Raji (cell line): ENCODE data around the gene UBD.

Experiments used
- POLR2A ChIP-seq: IDR thresholded peaks from 2 replicates; pipeline ENCODE4 v1.6.1; 2011; ENCODE audit warnings: low read depth, low read length, control low read depth; ENCODE audit not compliant: insufficient read depth

Gene UBD

DNA sequence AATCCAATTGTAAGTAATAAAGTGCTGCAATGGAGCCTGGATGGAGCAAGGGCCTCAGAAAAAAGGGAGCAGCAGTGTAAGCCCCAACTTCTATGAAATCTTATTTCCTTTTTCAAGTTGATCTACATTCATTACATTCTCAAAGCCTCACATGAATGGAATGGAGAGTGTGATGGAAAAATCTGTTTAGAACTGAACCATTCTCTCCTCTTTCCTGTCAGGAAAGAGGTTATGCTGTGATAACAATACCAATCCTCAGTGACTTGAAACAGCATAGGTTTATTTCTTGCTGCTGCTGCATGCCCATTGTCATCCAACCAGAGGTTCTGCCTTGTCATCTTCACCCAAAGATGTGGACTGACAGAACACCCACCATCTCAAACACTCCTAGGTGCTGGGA is 16.5 kb upstream of the UBD start:
- TF ChIP-seq POLR2A, result no peak

DNA sequence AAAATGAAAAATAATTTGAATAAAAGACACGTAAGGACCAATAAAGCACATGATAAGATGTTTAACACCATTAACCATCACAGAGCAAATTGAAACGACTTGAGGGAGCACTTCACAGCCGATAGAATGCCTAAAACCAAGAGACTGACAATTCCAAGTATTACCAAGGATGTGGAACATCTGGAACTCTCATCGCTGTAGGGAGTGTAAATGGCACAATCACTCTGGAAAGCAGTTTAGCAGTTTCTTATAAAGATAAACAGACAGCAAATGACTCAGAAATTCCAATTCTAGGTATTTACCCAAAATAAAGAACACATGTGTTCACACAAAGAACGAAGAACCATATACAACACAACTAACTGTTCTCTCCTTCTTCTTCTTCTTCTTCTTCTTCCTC is 8.5 kb upstream of the UBD start:
- TF ChIP-seq POLR2A, result no peak

DNA sequence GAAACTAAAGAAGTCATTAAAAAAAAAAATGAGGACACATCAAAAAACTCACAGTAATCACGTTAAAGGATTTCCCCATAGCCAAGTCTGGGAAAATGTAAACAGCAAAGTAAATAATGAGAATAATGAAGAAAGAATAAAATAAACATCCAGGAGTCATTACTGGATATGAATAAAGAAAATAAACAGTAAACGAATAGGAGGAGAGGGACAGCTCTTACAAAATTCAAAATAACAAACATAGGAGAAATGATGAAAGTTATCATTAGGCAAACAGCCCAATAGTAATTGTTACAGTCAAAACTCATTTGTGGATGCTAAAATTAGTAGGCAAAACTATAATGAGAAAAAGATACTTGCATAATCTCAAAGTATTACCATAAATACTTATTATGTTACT is 8.0 kb upstream of the UBD start:
- no peak for TF ChIP-seq POLR2A

DNA sequence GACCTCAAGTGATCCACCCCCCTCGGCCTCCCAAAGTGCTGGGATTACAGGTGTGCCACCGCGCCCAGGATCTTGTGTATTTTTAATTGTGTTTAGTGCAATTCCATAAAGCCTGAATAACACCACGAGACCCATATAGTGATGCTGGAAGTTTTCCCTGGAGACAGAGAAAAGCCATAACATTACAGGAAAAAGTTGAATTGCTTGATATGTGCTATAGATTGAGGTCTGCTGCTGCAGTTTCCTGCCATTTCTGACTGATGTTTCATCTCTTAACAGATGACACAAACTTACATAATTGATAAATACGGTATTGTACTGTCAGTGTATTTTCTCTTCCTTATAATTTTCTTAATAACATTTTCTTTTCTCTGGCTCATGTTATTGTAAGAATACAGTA is 7.3 kb upstream of the UBD start:
- no peak for TF ChIP-seq POLR2A

DNA sequence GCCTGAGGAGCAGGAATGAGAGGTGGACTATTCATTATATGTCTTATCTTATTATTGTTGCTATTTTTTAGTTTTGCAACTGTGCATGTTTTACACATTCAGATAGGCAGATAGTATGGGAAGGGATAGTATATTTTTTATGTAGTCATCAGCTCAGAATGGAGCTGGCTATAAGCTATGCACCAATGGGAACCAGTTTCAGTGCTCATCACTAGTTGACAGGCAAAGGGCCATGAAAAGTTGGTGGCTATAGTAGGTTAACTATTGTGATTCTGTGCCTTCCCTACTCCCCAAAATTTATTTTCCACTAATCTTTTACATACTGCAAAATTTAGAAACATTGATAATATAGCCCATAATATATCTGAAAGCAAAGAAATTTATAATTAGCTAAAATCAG is 5.3 kb upstream of the UBD start:
- no peak for TF ChIP-seq POLR2A

DNA sequence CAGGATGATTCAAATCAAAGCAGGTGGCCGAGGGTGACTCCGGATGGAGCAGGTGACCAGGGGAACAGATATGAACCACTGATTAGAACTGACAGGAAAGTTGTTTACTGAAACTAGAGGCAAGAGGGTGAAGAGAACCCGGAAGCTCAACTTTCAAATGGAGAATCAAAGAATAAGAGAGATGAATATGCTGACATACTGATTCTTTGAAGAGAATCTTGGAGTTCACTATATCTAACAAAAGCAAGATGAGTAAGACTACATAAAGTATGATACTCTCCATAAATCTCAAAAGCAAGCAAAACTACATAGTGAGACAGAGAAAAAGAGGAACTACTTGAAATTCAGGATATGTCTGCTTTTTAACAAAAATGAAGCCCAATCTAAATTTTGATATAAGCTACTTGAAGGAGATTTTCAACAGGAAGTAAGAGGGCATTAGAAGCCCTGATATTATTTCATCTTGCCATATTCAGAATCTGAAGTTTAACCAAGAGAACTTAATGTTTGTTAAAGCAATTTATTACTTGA is 4.0 kb upstream of the UBD start:
- TF ChIP-seq POLR2A, result no peak

DNA sequence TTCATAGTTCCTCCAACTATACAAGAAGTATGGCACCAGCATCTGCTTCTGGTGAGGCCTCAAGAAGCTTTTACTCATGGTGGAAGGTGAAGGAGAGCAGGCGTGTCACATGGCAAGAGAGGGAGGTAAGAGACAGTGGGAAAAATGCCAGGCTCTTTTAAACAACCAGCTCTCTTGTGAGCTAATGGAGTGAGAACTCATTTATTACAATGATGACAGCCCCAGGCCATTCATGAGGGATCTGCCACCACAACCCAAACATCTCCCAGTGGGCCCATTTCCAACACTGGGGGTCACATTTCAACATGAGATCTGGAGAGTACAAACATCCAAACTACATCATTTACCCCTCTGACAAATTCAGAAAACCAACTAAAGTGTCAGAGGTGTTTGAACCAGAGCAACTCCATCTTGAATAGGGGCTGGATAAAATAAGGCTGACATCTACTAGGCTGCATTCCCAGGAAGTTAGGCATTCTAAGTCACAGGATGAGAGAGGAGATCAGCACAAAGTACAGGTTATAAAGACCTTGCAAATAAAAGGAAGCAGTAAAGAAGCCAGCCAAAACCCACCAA is 2.2 kb upstream of the UBD start:
- TF ChIP-seq POLR2A, result no peak

DNA sequence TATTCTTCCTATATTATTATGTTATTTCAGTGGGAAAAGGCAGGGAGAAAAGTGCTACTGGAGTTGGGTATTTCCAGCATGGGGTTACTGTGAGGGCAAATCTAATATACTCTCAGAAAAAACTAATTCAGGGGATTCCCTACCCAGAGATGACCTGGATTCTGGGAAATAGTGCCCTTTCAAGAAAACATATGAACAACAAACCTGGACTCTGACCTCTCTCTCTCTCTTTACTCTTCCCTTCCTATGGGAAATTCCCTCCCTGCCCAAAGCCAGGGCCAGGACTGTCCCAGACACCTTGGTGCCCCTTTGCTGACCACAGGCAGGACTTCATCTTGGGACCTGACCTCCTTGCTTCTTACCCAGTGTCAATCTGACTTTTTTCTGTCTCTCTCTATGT is 1.6 kb upstream of the UBD start:
- TF ChIP-seq POLR2A, result no peak

DNA sequence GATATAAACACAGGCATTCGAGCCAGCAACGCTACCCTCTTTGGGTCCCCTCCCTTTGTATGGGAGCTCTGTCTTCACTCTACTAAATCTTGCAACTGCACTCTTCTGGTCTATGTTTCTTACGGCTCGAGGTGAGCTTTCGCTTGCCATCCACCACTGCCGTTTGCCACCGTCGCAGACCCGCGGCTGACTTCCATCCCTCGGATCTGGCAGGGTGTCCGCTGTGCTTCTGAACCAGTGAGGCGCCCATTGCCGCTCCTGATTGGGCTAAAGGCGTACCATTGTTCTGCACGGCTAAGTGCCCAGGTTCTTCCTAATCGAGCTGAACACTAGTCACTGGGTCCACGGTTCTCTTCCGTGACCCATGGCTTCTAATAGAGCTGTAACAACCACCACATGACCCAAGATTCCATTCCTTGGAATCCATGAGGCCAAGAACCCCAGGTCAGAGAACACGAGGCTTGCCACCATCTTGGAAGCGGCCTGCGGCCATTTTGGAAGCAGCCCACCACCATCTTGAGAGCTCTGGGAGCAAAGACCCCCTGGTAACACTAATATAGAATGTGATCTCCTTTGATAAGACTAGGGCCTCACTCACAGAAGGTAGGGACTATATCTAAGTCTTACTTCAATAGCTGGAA is 973 bp downstream of the UBD start:
- no peak for TF ChIP-seq POLR2A

DNA sequence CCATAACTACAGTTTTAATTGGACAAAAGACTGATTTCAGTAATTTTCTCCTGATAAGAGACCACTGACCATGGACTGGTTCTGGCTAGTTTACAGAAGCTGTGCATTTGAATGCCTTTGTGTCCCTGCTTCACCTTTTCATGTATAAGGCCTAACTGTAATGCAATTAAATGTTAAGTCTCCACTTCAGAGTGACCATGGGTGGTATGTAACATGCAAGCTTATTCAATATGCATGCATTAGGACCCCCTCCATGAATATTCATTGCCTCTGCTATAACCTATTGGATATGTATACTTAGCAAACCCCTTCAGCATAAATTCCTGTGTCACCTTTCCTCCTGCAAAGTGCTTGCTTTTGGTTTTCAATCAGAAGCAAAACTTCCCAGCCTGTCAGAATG is 2.2 kb downstream of the UBD start:
- TF ChIP-seq POLR2A, result no peak

DNA sequence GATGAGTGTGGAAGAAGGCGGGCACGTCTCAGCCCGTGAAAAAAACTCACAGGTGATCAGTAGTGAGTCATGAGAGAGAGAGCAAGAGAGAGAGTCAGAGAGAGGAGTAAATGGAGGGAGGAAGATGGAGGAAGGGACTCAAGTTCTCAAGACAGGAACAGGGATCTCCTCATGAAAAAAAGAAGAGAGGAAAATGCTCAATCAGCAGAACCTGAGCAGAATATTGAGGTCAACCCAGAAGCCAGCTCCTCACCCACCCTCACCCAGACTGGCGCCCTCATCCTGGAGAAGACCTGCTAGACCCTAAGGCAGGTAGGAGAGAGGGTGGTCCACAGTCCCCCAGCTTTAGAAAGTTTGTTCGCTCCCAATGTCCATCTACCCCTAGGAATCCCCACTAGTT is 4.8 kb downstream of the UBD start:
- TF ChIP-seq POLR2A, result no peak

DNA sequence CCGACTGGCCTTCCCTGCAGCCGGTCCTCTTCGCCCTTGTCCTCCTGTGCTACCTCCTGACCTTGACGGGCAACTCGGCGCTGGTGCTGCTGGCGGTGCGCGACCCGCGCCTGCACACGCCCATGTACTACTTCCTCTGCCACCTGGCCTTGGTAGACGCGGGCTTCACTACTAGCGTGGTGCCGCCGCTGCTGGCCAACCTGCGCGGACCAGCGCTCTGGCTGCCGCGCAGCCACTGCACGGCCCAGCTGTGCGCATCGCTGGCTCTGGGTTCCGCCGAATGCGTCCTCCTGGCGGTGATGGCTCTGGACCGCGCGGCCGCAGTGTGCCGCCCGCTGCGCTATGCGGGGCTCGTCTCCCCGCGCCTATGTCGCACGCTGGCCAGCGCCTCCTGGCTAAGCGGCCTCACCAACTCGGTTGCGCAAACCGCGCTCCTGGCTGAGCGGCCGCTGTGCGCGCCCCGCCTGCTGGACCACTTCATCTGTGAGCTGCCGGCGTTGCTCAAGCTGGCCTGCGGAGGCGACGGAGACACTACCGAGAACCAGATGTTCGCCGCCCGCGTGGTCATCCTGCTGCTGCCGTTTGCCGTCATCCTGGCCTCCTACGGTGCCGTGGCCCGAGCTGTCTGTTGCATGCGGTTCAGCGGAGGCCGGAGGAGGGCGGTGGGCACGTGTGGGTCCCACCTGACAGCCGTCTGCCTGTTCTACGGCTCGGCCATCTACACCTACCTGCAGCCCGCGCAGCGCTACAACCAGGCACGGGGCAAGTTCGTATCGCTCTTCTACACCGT is 6.1 kb downstream of the UBD start:
- TF ChIP-seq POLR2A, result no peak

DNA sequence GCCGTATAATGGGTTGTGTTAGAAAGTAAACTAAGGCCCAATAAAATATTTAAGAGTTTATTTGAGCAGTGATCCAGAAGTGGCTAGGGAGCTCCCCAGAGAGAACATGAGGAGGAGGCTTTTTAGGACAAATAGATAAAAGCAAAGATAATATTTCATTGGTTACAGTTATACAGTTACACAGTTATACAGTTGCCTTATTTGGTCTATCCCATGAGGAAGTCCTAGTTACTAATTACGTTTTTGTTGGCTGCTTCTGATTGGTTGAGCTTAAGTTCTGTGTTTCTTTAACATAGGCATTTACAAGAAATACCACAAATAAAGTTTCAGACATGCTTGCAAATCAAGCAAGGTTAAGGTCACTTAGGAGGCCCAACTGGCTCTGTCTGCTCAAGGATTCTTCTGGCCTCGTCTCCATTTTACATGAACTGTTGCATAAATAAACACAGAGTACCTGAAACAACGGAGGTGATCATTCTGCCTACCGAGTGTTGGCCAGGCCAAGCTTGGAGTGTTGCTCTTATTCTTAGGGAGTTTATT is 7.0 kb downstream of the UBD start:
- no peak for TF ChIP-seq POLR2A

DNA sequence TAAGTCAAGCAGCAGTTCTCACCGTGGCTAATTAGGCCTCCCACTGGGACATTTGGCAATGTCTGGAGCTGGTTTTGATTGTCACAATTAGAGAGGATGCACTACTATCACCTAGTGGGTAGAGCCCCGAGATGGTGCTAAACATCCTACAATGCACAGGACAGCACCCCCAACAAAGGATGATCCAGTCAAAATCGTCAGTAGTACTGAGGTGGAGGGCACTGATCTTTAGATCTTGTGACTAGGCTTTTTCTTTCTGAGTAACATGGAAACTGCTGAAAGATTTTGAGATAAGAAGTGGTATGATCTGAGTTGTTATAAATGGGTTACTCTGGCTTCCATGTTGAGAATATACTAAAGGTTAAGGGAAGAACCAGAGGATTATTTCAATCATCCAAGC is 12.0 kb downstream of the UBD start:
- no peak for TF ChIP-seq POLR2A

DNA sequence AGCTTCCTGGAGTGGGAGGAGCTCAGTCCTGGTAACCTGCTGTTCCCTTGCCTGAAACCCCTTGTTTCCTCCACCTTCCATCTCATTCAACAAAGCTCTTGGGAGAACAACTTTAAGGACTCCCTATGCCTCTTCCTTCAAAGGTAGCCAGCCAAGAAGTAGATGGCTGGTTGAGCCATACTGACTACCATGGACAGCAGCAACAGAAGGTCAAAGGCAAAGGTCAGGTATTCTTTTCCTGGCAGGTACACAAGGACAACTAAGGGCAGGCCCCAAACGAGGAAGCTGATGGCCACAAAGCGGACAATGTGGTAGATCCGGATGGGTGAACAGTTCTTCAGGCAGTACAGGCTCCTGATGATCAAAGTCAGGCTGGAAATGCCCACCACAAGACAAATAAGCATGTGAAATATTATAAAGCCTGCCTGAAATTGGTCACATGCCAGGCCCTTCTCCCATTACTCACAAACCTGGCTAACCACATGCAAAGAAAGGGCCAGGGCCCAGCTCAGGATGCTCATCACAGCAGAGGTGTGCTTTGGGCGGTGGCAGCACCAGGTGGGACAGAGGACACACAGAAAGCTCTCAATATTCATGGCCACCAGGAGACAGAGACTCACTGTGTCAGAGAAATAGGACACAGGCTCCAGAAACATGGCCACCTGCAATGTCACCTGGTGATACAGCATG is 21.7 kb downstream of the UBD start:
- no peak for TF ChIP-seq POLR2A
